NCI-H1105 (cell line): ENCODE results near the gene RGSL1.
A peak's percentile ranks its signal among the peaks of the same experiment; 100 is the strongest.

Experiments used
- DNase-seq: peaks from one replicate; lab custom pipeline; 2025; lab: John Stamatoyannopoulos, UW

The RGSL1 gene

GRCh38 chr1:182588500-182589396, 138.8 kb downstream of the RGSL1 start, which contains the start of gene RNASEL:
TSS of gene RNASEL (minus strand) at chr1:182589256. CDS start at chr1:182586806, 2,450 bp downstream.
- DNase-seq, result no peak

- DNase-seq, result no peak
Observed at GRCh38 chr1:182589520-182589919, 139.6 kb downstream of the RGSL1 start.

- DNase-seq, result no peak
Observed at GRCh38 chr1:182589931-182590330, 140.0 kb downstream of the RGSL1 start.

- peak; percentile 20 for DNase-seq
Observed at GRCh38 chr1:182595641-182596240, 145.8 kb downstream of the RGSL1 start.

GRCh38 chr1:182596934-182597333, 147.0 kb downstream of the RGSL1 start:
- DNase-seq, result no peak

- no peak for DNase-seq
Observed at GRCh38 chr1:182598296-182598695, 148.3 kb downstream of the RGSL1 start.

- DNase-seq, result no peak
Observed at GRCh38 chr1:182599339-182599738, 149.4 kb downstream of the RGSL1 start.

GRCh38 chr1:182600036-182600713, 150.2 kb downstream of the RGSL1 start:
- DNase-seq, result no peak

GRCh38 chr1:182600745-182601415, 150.9 kb downstream of the RGSL1 start:
- DNase-seq, result no peak

GRCh38 chr1:182601416-182601786, 151.5 kb downstream of the RGSL1 start:
- peak; percentile 81 for DNase-seq

GRCh38 chr1:182601913-182602312, 152.0 kb downstream of the RGSL1 start:
- DNase-seq, result no peak

GRCh38 chr1:182602935-182603645, 153.1 kb downstream of the RGSL1 start:
- DNase-seq, result no peak

- DNase-seq, result no peak
Observed at GRCh38 chr1:182603646-182604174, 153.8 kb downstream of the RGSL1 start.

- peak; percentile 96 for DNase-seq
Observed at GRCh38 chr1:182604175-182605164, 154.5 kb downstream of the RGSL1 start, which contains the start of gene RGS16. TSS of gene RGS16 (minus strand) at chr1:182604389. CDS start at chr1:182604259, 130 bp downstream.

GRCh38 chr1:182607566-182607965, 157.6 kb downstream of the RGSL1 start:
- DNase-seq, result no peak

- no peak for DNase-seq
Observed at GRCh38 chr1:182608236-182608635, 158.3 kb downstream of the RGSL1 start.

- no peak for DNase-seq
Observed at GRCh38 chr1:182608845-182609610, 159.1 kb downstream of the RGSL1 start.
